Measurements from ENCODE around the gene WFIKKN1.

Gene WFIKKN1

DNA sequence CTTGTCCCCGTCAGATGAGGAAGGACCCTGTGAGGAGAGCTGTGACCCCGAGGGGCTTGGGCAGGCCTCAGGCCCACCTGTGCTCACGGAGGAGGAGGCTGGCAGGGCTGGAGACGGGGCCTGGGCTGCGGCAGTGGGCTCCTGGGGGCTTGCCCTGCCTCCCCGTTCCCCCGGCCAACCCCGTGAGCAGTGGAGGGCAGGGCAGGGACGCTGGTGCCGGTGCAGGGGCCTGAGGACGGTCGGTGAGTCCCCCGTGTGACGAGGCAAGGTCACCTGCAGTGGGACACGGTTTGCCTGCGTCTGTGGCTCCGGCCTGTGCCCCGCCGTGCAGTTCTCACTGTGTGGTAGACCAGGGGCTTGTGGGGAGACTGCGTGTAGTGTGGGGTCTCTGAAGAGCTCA, 28.8 kb downstream of the WFIKKN1 start:
- no peak for DNase-seq

- no peak for DNase-seq
Observed at GRCh38 chr16:660132-660458, 29.3 kb downstream of the WFIKKN1 start.

- no peak for DNase-seq
Observed at GRCh38 chr16:660459-661183, 29.8 kb downstream of the WFIKKN1 start.

GRCh38 chr16:661184-661821, 30.5 kb downstream of the WFIKKN1 start:
- no peak for DNase-seq

DNA sequence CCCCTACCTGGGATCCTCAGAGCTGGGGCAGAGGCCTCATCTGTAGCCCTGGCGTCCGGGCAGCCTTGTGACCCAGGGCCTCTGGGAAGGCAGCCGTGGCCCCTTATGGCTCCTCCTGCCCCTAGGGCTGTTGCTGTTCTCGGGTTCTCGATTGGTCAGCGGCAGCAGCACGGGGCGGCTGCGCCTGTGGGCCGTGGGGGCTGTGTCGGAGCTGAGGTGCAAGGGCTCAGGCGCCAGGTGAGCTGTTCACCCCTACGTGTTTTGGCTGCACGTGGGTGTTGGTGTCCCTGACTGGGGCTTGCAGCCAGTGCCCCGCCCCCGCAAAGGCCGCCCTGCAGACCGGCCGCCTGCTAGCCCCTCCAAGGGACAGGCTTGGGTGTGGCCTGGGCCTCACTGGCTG, 31.3 kb downstream of the WFIKKN1 start:
- DNase-seq: no peak

GRCh38 chr16:662597-662996, 31.8 kb downstream of the WFIKKN1 start:
- no peak for DNase-seq

DNA sequence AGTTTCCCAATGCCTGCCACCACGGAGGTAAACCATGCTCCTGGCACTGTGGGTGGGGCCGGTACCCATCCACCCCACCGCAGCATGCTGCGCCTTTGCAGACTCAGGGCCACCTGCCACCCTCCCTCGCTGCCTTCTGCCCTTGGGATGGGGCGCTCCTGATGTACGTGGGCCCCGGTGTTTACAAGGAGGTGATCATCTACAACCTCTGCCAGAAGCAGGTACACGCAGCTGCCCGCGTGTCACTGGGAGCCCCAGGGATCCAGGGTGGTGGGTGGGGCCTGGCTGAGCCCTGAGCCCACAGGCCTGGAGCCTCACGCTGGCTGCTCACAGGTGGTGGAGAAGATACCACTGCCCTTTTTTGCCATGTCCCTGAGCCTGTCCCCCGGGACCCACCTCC, 35.8 kb downstream of the WFIKKN1 start:
- no peak for DNase-seq

- DNase-seq: no peak
Observed at GRCh38 chr16:667113-667779, 36.5 kb downstream of the WFIKKN1 start.

GRCh38 chr16:667780-668518, 37.2 kb downstream of the WFIKKN1 start, which contains the start of gene RHOT2:
TSS of gene RHOT2 (plus strand) at chr16:668132. CDS start at chr16:668200, 68 bp downstream.
- DNase-seq: peak; percentile 83

GRCh38 chr16:668519-669171, 37.9 kb downstream of the WFIKKN1 start:
- DNase-seq: no peak

DNA sequence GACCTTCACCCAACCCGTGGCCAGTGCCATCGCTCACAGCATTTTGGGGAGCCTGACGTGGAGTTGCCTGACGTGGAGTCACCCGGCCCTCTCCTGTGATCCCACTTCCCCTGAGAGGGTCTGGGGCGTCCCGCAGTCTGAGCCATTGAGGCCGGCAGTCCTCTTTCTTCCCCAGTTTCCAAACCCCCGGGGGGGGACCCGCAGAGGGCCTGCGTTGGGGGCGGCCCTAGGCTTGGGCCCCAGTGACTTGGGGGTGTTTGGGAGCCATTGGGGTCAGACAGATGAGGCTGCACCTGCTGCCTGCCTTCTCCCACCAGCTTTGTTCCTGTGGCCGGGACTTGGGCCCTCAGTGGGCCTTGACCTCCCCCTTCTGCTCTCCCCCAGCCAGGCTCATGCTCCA, 38.9 kb downstream of the WFIKKN1 start:
- no peak for DNase-seq

DNA sequence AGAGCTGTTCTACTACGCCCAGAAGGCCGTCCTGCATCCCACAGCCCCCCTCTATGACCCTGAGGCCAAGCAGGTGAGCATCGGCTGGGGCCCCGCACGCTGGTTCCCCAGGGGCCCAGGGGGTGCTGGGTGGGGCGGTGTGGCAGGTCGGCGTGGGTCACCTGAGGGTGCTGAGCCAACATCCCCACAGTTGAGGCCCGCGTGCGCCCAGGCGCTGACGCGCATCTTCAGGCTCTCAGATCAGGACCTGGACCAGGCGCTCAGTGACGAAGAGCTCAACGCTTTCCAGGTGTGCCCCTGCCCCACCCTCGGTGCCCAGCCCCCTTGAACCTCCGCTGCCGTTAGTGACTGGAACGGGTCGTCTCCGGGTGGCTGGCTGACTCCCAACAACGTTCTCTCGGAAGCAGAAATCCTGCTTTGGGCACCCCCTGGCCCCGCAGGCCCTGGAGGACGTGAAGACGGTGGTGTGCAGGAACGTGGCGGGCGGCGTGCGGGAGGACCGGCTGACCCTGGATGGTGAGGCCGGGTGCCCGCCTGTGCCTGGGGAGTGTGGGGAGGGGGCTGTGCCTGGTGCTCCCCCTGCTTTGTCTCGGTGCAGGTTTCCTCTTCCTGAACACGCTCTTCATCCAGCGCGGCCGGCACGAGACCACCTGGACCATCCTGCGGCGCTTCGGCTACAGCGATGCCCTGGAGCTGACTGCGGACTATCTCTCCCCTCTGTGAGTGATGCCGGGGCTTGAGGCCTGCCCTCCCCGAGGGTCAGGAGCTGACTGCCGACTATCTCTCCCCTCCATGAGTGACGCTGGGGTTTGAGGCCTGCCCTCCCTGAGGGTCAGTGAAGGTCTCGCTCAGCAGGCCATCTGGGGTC, 39.9 kb downstream of the WFIKKN1 start:
- no peak for DNase-seq

GRCh38 chr16:671353-672131, 40.8 kb downstream of the WFIKKN1 start:
- DNase-seq: peak; percentile 83

GRCh38 chr16:672371-672770, 41.6 kb downstream of the WFIKKN1 start:
- DNase-seq: no peak

DNA sequence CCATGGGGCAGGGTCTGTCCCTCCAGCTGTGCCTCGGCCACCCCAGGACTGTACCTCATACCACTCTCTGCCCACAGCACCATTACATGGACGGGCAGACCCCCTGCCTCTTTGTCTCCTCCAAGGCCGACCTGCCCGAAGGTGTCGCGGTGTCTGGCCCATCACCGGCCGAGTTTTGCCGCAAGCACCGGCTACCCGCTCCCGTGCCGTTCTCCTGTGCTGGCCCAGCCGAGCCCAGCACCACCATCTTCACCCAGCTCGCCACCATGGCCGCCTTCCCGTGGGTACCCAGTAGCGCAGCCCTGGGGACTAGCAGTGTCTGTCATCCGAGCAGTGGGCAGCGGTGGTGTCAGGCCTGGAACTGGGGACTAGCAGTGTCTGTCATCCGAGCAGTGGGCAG, 42.1 kb downstream of the WFIKKN1 start:
- DNase-seq: no peak

GRCh38 chr16:673399-673991, 42.7 kb downstream of the WFIKKN1 start:
- DNase-seq: no peak

DNA sequence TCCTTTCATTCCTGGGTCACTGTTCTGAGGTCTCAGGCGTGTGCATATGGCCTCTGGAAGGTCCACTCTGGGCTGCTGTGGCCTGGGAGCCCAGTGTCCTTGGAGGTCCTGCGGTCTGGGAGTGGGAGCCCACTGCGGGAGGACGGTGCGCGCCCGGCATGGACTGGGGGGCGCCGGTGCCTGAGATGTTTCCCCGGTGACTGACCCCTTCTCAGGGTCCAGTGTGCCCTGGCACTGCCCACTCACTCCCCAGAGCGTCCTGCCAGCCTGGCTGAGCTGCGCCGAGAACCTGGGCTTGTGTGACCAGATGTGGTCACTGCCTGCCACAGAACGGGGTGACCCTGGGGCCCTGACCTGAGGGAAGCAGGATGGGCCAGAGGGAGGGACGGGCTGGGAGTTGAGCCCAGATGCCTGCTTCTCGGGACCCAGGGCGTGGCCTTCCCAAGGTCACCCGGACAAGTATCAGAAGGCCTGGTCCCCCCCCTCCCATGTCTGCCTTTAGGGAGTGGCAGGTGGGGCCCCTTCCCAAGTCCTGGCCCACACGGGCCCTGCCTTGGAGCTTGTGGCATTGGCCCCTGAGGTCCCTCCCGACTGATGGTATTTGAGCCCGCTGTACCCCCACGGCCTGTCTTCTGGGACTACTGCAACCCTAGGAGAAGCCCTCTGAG, 43.6 kb downstream of the WFIKKN1 start:
- no peak for DNase-seq

GRCh38 chr16:674968-675883, 44.4 kb downstream of the WFIKKN1 start, which contains the start of gene RHBDL1:
TSS of gene RHBDL1 (plus strand) at chr16:675671. CDS start at chr16:675791, 120 bp downstream.
- DNase-seq: no peak
